ENCODE results near the gene MOB3A. TPM values are rescaled to one million over a fixed set of nuclear protein-coding genes. Genes with fewer than 3 reads are reported as not detected.
"Not testable (repeated sequence)": the region's sequence is repeated elsewhere in the genome, so short reads cannot be mapped to it uniquely, and the experiment has no call there.

The MOB3A gene
- total and polyA plus RNA-seq, 4 donors = 12.5 to 43.6 (median 28.3) TPM

- 0 to 1% methylated on average over 49 to 70 of the region's 70 CpGs for WGBS, 2 donors
Measured at GRCh38 chr19:2096480-2097202, 515 bp upstream of the MOB3A start, which contains the start of gene IZUMO4. TSS of gene IZUMO4 (plus strand) at chr19:2096915. CDS start at chr19:2096946, 31 bp downstream.

GRCh38 chr19:2091926-2092525 lies 4.1 kb downstream of the MOB3A start:
- H3K27ac ChIP-seq (ENCODE audit: low read depth in 1 of 2, low read length in 2 of 2); H3K36me3 ChIP-seq (ENCODE audit: control insufficient read depth in 1 of 2, insufficient read depth in 2 of 2, low read length in 1 of 2); H3K27me3 ChIP-seq (ENCODE audit: control insufficient read depth in 1 of 2, insufficient read depth in 2 of 2, low read length in 1 of 2); DNase-seq; H3K9me3 ChIP-seq (ENCODE audit: control insufficient read depth, low read length); H3K4me3 ChIP-seq (ENCODE audit: low read length in 2 of 2); intact Hi-C loops (cut with DNase I); ATAC-seq (ENCODE audit: low FRiP score); H3K4me1 ChIP-seq (ENCODE audit: control insufficient read depth in 1 of 2, insufficient read depth in 2 of 2, low read length in 2 of 2): not testable (repeated sequence)
- WGBS, 2 donors = 92 to 94% methylated on average over 13 of the region's 13 CpGs

More at GRCh38 chr19:2096480-2097202, 515 bp upstream of the MOB3A start, which contains the start of gene IZUMO4:
- peaks cover 0 to 3% of the 10 kb centered on the region in 2 donors for H3K36me3 ChIP-seq (ENCODE audit: control insufficient read depth in 1 of 2, insufficient read depth in 2 of 2, low read length in 1 of 2)
- ATAC-seq (ENCODE audit: low FRiP score) (peak; percentile 95), DNase-seq (peak; percentile 99 to 100)
- intact Hi-C loops (cut with DNase I) = loop anchor here in 1 of 2 donors (5.0 kb wide), 1 partner anchor 56 kb away; the partner anchor contains the start of gene AP3D1
- no peaks in the 10 kb centered on the region for H3K9me3 ChIP-seq (ENCODE audit: control insufficient read depth, low read length)
- H3K4me1 ChIP-seq (ENCODE audit: control insufficient read depth in 1 of 2, insufficient read depth in 2 of 2, low read length in 2 of 2) = no peaks in the 10 kb centered on the region
- H3K4me3 ChIP-seq (ENCODE audit: low read length in 2 of 2) = peak within 1 kb of the TSS; percentile 37 to 44
- peak within 1 kb of the TSS in 1 of 2 donors; percentile 55 for H3K27ac ChIP-seq (ENCODE audit: low read depth in 1 of 2, low read length in 2 of 2)
- H3K27me3 ChIP-seq (ENCODE audit: control insufficient read depth in 1 of 2, insufficient read depth in 2 of 2, low read length in 1 of 2) = no peaks in the 10 kb centered on the region

- Histone ChIP-seq H3K27me3 (ENCODE audit: control insufficient read depth in 1 of 2, insufficient read depth in 2 of 2, low read length in 1 of 2) (no peaks in the 10 kb centered on the region), H3K4me3 (ENCODE audit: low read length in 2 of 2) (no peak overlapping the region), H3K36me3 (ENCODE audit: control insufficient read depth in 1 of 2, insufficient read depth in 2 of 2, low read length in 1 of 2) (no peaks in the 10 kb centered on the region), H3K4me1 (ENCODE audit: control insufficient read depth in 1 of 2, insufficient read depth in 2 of 2, low read length in 2 of 2) (no peaks in the 10 kb centered on the region), H3K27ac (ENCODE audit: low read depth in 1 of 2, low read length in 2 of 2) (no peak overlapping the region), H3K9me3 (ENCODE audit: control insufficient read depth, low read length) (no peaks in the 10 kb centered on the region)
- no peak for DNase-seq
- intact Hi-C loops (cut with DNase I) = no loop called here
- WGBS, 2 donors = 26 to 52% methylated on average over 2 of the region's 2 CpGs
- ATAC-seq (ENCODE audit: low FRiP score) = no peak
Measured at GRCh38 chr19:2089727-2090053, 6.4 kb downstream of the MOB3A start.

GRCh38 chr19:2089001-2089711 lies 7.0 kb downstream of the MOB3A start:
- no peak overlapping the region for H3K4me3 ChIP-seq (ENCODE audit: low read length in 2 of 2)
- intact Hi-C loops (cut with DNase I) = no loop called here
- H3K36me3 ChIP-seq (ENCODE audit: control insufficient read depth in 1 of 2, insufficient read depth in 2 of 2, low read length in 1 of 2) = no peaks in the 10 kb centered on the region
- no peaks in the 10 kb centered on the region for H3K4me1 ChIP-seq (ENCODE audit: control insufficient read depth in 1 of 2, insufficient read depth in 2 of 2, low read length in 2 of 2)
- H3K9me3 ChIP-seq (ENCODE audit: control insufficient read depth, low read length) = no peaks in the 10 kb centered on the region
- WGBS, 2 donors = 80 to 83% methylated on average over 16 of the region's 16 CpGs
- ATAC-seq (ENCODE audit: low FRiP score) (no peak), DNase-seq (peak in 1 of 2 donors; percentile 49)
- H3K27ac ChIP-seq (ENCODE audit: low read depth in 1 of 2, low read length in 2 of 2) = no peak overlapping the region
- no peaks in the 10 kb centered on the region for H3K27me3 ChIP-seq (ENCODE audit: control insufficient read depth in 1 of 2, insufficient read depth in 2 of 2, low read length in 1 of 2)

- H3K36me3 ChIP-seq (ENCODE audit: control insufficient read depth in 1 of 2, insufficient read depth in 2 of 2, low read length in 1 of 2) = no peaks in the 10 kb centered on the region
- H3K27me3 ChIP-seq (ENCODE audit: control insufficient read depth in 1 of 2, insufficient read depth in 2 of 2, low read length in 1 of 2) = no peaks in the 10 kb centered on the region
- no peak overlapping the region for H3K4me3 ChIP-seq (ENCODE audit: low read length in 2 of 2)
- ATAC-seq (ENCODE audit: low FRiP score) (no peak), DNase-seq (no peak)
- intact Hi-C loops (cut with DNase I) = no loop called here
- H3K9me3 ChIP-seq (ENCODE audit: control insufficient read depth, low read length) = no peaks in the 10 kb centered on the region
- no peak overlapping the region for H3K27ac ChIP-seq (ENCODE audit: low read depth in 1 of 2, low read length in 2 of 2)
- no peaks in the 10 kb centered on the region for H3K4me1 ChIP-seq (ENCODE audit: control insufficient read depth in 1 of 2, insufficient read depth in 2 of 2, low read length in 2 of 2)
- WGBS, 2 donors = 76 to 78% methylated on average over 14 of the region's 14 CpGs
Measured at GRCh38 chr19:2087621-2088100, 8.5 kb downstream of the MOB3A start.

- H3K27ac ChIP-seq (ENCODE audit: low read depth in 1 of 2, low read length in 2 of 2); H3K9me3 ChIP-seq (ENCODE audit: control insufficient read depth, low read length); intact Hi-C loops (cut with DNase I); H3K4me3 ChIP-seq (ENCODE audit: low read length in 2 of 2); DNase-seq; H3K4me1 ChIP-seq (ENCODE audit: control insufficient read depth in 1 of 2, insufficient read depth in 2 of 2, low read length in 2 of 2); H3K27me3 ChIP-seq (ENCODE audit: control insufficient read depth in 1 of 2, insufficient read depth in 2 of 2, low read length in 1 of 2); H3K36me3 ChIP-seq (ENCODE audit: control insufficient read depth in 1 of 2, insufficient read depth in 2 of 2, low read length in 1 of 2); ATAC-seq (ENCODE audit: low FRiP score): not testable (repeated sequence)
- 78 to 80% methylated on average over 13 of the region's 13 CpGs for WGBS, 2 donors
Measured at GRCh38 chr19:2086695-2087620, 9.2 kb downstream of the MOB3A start.

- no peak overlapping the region for H3K27ac ChIP-seq (ENCODE audit: low read depth in 1 of 2, low read length in 2 of 2)
- ATAC-seq (ENCODE audit: low FRiP score) (peak; percentile 43), DNase-seq (peak; percentile 85 to 87)
- intact Hi-C loops (cut with DNase I) = no loop called here
- H3K36me3 ChIP-seq (ENCODE audit: control insufficient read depth in 1 of 2, insufficient read depth in 2 of 2, low read length in 1 of 2) = no peaks in the 10 kb centered on the region
- H3K4me1 ChIP-seq (ENCODE audit: control insufficient read depth in 1 of 2, insufficient read depth in 2 of 2, low read length in 2 of 2) = no peaks in the 10 kb centered on the region
- no peaks in the 10 kb centered on the region for H3K9me3 ChIP-seq (ENCODE audit: control insufficient read depth, low read length)
- H3K4me3 ChIP-seq (ENCODE audit: low read length in 2 of 2) = no peak overlapping the region
- 85% methylated on average over 28 of the region's 28 CpGs for WGBS, 2 donors
- H3K27me3 ChIP-seq (ENCODE audit: control insufficient read depth in 1 of 2, insufficient read depth in 2 of 2, low read length in 1 of 2) = no peaks in the 10 kb centered on the region
Measured at GRCh38 chr19:2084993-2085720, 11.0 kb downstream of the MOB3A start.
